AG09319 (cell line): Measurements from ENCODE around the gene PLEKHG4.

Experiments used
- DNase-seq: peaks from one replicate; pipeline ENCODE4 v3.0.0-alpha.2; 2010; ENCODE audit warnings: low read depth; ENCODE audit errors: extremely low read depth
- CTCF ChIP-seq: IDR thresholded peaks from 2 replicates; pipeline ENCODE4 v1.5.1; 2011; ENCODE audit warnings: low read depth, mild to moderate bottlenecking, inconsistent platforms, low read length, moderate library complexity

The PLEKHG4 gene

GRCh38 chr16:67254801-67255552 lies 24.4 kb upstream of the PLEKHG4 start:
- TF ChIP-seq CTCF: no peak
- no peak for DNase-seq

DNA sequence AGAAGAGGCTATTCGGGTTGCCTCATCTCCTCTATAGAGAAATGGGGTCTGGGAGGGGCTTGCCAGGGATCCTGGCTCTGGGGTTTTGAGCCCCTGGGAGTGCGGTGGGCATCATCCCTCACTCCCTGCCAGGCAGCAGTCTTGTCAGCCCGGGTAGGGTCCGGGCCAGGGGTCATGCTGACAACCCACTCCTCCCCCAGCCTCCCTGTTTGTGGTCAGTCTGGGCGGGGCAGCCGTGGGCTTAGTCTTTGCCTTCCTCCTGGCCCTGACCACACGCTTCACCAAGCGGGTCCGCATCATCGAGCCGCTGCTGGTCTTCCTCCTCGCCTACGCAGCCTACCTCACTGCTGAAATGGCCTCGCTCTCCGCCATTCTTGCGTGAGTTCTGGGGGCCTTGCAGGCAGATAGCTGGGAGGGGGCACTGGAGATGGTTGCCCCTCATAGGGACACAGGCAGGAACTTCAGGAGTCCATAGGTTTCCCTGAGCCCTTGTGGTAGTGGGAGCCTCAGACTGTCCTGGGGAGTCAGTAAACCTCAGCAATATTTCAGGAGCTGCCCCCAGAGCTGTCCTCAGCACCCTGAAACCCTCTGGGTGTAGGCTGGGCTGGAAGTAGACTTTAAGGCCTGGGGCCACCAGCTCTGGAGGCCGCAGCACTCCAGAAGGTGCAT lies 23.6 kb upstream of the PLEKHG4 start:
- DNase-seq: no peak
- TF ChIP-seq CTCF: no peak

DNA sequence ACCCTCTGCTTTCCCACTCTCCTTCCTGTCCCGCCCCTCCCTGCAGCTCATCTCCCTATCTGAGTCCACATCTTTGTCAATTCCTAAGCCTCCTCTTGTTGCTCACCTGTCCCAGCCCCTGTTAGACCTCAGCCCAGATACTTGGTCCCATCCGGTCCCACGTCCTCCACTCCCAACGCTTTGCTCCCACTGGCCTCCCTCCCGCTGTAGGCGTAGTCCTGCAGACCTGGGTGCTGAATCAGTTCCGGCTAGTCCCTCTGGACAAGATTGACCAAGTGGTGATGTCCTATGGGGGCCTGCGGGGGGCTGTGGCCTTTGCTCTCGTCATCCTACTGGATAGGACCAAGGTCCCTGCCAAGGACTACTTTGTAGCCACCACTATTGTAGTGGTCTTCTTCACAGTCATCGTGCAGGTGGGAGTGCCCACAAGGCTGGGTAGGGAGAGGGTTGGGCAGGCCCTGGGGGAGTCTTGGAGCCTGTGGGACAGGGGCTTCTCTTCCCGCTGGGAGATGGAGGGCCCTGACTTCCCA lies 22.6 kb upstream of the PLEKHG4 start:
- TF ChIP-seq CTCF: no peak
- no peak for DNase-seq

GRCh38 chr16:67257486-67258160 lies 21.7 kb upstream of the PLEKHG4 start:
- no peak for DNase-seq
- TF ChIP-seq CTCF: no peak

- no peak for TF ChIP-seq CTCF
- DNase-seq: no peak
Measured at GRCh38 chr16:67258161-67258835, 21.0 kb upstream of the PLEKHG4 start.

- no peak for TF ChIP-seq CTCF
- DNase-seq: no peak
Measured at GRCh38 chr16:67259705-67260104, 19.6 kb upstream of the PLEKHG4 start.
